ENCODE results near the gene CHCHD6.

Gene CHCHD6

GRCh38 chr3:127008236-127008635 lies 304.2 kb downstream of the CHCHD6 start:
- H3K4me1 Mint-ChIP-seq: no peaks in the 10 kb centered on the region
- no peak overlapping the region for H3K4me3 Mint-ChIP-seq
- CTCF ChIA-PET: no interaction called here
- H3K27ac Mint-ChIP-seq: no peak overlapping the region
- H3K36me3 Mint-ChIP-seq: no peaks in the 10 kb centered on the region
- H3K9me3 Mint-ChIP-seq: no peaks in the 10 kb centered on the region
- no peak for DNase-seq
- no peaks in the 10 kb centered on the region for H3K27me3 Mint-ChIP-seq

- Mint-ChIP-seq H3K36me3 (no peaks in the 10 kb centered on the region), H3K27ac (no peak overlapping the region), H3K4me3 (no peak overlapping the region), H3K4me1 (no peaks in the 10 kb centered on the region), H3K9me3 (no peaks in the 10 kb centered on the region), H3K27me3 (no peaks in the 10 kb centered on the region)
- CTCF ChIA-PET: interaction anchor here (0.8 to 1.0 kb wide), 2 partner anchors 14 to 258 kb away, joined by 3 read pairs; no protein-coding TSS in a partner anchor
- DNase-seq: no peak
Observed at GRCh38 chr3:127009531-127009930, 305.5 kb downstream of the CHCHD6 start.
